GM06990 (cell line): ENCODE measurements around the gene CCDC9B.

Source experiments
- DNase-seq: peaks from one replicate; pipeline ENCODE4 v3.0.0-alpha.2; 2011; ENCODE audit not compliant: insufficient read length; ENCODE audit errors: extremely low read depth
- H3K27me3 ChIP-seq: replicated peaks from 2 replicates; pipeline ENCODE4 v1.6.0; 2011; ENCODE audit warnings: low read length; ENCODE audit not compliant: control insufficient read depth, insufficient read depth
- H3K36me3 ChIP-seq: 2 replicates; pipeline ENCODE4 v1.5.1; 2011; ENCODE audit warnings: low read length; ENCODE audit not compliant: control insufficient read depth, insufficient read depth
- H3K4me3 ChIP-seq: replicated peaks from 2 replicates; pipeline ENCODE4 v1.5.1; 2011; ENCODE audit warnings: low read depth, mild to moderate bottlenecking, control low read depth, low read length
- TF ChIP-seq, protein P1 (sequence below): IDR thresholded peaks from 2 replicates; pipeline ENCODE4 v1.5.1; 2011; ENCODE audit warnings: low read length, control low read depth, mild to moderate bottlenecking, inconsistent platforms; ENCODE audit not compliant: insufficient read depth, poor library complexity, severe bottlenecking

The CCDC9B gene

DNA sequence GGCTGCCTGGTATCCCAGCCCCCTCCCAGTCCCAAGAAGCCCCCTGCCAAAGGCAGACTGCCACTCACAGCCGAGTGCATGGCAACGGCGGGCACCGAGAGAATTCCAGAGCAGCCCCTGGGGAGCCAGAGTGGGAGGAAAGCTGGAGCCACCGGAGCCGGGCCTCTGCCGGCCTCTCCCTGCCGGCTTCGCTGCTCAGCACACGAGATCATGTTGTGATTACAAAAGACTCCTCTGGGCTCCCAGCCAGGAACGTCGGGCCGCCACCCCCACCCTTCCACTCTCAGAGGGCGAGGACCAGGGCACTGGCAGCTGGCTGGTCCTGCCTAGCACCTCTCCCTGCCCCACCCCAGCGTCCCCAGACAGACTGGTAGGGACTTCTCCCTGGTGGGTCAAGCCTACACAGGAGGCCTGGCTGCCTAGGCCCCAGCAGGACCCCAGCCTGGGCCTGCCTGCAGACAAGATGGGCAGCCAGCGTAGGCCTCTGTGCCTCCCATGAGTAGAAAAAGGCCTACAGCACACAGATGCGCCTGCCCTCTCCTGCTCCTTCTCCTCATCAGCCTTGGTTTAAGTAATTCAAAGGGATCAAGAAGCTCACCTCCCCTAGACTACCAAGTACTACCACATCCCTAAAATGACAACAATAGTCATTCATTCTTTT is at the start of gene CCDC9B:
Gene CCDC9B, minus strand, starts transcription at position 200 of the 661 bp plus-strand sequence. Its CDS starts 120 bp downstream, at position 80.
- DNase-seq: no peak
- no peak within 1 kb of the TSS for H3K4me3 ChIP-seq

DNA sequence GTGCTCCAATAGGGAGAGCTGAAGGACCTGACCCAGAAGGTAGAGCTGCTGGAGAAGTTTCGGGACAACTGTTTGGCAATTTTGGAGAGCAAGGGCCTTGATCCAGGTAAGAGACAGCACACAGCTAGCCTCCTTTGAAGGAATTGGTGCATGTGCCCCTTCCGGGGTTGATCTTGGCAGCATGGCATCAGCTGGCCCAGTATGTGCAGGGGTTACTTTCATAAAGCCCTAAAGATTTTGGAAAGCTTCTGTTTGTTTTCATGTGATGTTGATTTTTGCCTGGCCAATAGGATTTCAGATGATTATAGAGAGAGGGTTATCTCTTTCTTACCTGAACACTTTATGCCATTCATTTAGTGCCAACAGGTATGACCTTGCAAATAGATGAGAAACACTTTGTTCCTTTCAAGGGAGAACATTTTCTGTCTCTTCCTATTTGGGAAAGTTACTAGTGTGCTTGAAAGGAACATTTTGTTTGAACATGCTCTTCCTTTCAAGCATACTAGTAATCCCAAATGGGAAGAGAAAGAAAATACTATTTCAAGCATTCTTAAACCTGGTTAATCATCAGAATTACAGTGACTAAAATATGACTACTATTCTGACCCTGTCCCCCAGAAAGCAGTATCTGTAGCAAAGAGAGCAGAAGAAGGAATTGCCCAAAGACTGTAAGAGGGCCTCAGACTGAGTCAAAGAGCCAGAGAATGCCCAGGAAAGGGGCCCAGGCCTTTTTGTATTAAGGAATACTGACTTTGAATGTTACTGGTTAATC is 49.3 kb upstream of the CCDC9B start:
- H3K4me3 ChIP-seq: no peak overlapping the region
- peaks cover 16% of the 10 kb centered on the region for H3K36me3 ChIP-seq

More for the DNA sequence above, at the start of gene CCDC9B:
- TF ChIP-seq, protein P1, sequence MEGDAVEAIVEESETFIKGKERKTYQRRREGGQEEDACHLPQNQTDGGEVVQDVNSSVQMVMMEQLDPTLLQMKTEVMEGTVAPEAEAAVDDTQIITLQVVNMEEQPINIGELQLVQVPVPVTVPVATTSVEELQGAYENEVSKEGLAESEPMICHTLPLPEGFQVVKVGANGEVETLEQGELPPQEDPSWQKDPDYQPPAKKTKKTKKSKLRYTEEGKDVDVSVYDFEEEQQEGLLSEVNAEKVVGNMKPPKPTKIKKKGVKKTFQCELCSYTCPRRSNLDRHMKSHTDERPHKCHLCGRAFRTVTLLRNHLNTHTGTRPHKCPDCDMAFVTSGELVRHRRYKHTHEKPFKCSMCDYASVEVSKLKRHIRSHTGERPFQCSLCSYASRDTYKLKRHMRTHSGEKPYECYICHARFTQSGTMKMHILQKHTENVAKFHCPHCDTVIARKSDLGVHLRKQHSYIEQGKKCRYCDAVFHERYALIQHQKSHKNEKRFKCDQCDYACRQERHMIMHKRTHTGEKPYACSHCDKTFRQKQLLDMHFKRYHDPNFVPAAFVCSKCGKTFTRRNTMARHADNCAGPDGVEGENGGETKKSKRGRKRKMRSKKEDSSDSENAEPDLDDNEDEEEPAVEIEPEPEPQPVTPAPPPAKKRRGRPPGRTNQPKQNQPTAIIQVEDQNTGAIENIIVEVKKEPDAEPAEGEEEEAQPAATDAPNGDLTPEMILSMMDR: no peak
- Histone ChIP-seq H3K36me3 (no peaks in the 10 kb centered on the region), H3K27me3 (no peaks in the 10 kb centered on the region)

DNA sequence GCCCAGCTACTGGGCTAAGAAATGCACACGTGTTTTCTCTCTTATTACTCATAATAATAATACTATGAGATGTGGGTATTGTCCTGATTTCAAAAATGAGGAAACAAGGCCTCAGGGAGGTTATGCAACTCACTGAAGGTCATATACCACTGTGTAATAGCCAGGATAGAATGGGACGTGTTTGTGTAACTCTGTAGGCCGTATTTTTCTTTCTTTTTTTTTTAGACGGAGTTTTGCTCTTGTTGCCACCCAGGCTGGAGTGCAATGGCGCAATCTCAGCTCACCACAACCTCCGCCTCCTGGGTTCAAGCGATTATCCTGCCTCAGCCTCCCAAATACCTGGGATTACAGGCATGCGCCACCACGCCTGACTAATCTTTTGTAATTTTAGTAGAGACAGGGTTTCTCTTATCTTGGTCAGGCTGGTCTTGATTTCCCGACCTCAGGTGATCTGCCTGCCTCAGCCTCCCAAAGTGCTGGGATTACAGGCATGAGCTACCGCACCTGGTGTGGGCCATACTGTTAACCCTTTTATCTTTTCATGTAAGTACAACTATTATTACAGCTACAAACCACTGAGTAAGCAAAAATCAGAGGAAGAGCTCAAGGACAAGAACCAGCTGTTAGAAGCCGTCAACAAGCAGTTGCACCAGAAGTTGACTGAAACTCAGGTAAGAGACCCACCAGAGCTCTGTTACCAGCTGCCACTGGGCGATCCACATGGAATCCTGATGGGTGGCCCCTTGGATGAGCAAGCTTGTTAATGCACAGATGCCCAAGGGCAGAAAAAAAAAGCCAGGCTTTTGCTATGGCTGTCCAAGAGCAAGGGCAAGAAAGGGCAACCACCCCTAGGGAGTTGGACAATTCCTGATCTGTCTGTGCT is 48.4 kb upstream of the CCDC9B start:
- DNase-seq: no peak
- Histone ChIP-seq H3K36me3 (peaks cover 16% of the 10 kb centered on the region), H3K27me3 (no peaks in the 10 kb centered on the region), H3K4me3 (no peak overlapping the region)
- TF ChIP-seq, protein P1: no peak

More for the DNA sequence above, 49.3 kb upstream of the CCDC9B start:
- TF ChIP-seq, protein P1: no peak
- no peaks in the 10 kb centered on the region for H3K27me3 ChIP-seq
- DNase-seq: no peak

GRCh38 chr15:40386480-40386879 is 45.7 kb upstream of the CCDC9B start:
- H3K27me3 ChIP-seq: no peaks in the 10 kb centered on the region
- H3K36me3 ChIP-seq: peaks cover 16% of the 10 kb centered on the region
- H3K4me3 ChIP-seq: no peak overlapping the region
- no peak for DNase-seq
- TF ChIP-seq, protein P1: no peak

DNA sequence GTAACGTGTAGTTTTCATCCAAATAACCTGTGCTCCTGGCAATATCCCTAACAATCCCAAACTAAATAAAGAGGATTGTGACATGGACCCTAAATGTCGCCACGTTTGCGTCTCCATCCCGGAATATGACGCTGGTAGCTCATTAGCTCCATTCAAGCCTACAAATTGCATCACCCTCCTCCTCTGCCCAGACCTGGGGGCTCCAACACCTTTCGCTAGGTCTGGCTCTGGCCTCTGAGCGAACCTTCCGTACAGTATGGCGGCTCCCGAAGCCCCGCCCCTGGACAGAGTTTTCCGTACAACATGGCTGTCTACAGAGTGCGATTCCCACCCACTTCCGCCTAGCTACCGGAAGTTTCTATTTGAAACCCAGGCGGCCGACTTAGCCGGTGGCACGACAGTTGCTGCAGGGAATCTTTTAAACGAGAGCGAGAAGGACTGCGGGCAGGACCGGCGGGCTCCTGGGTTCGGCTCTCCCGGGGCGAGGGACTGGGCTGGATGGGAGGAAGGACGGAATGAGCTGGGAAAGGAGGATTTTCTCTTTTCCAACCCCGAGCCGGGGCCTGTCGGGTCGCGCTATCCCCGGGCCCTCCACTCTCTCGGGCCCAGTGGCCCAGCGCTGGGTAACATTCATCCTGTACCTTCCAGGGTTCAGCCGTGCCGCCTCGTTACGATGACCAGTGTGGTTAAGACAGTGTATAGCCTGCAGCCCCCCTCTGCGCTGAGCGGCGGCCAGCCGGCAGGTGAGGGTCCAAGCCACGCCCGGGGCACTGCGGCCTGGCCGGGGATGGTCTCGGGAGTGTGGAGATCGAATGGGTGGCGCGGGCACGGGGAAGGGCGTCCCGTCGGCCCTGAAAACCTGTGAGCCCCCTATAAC is 42.1 kb upstream of the CCDC9B start, which contains the start of gene KNSTRN:
Gene KNSTRN, plus strand, starts transcription at position 142 of the 877 bp plus-strand sequence. Its CDS starts 115 bp downstream, at position 257.
- peak; percentile 80 for DNase-seq
- Histone ChIP-seq H3K4me3 (peak within 1 kb of the TSS; percentile 79), H3K36me3 (peaks cover 11% of the 10 kb centered on the region), H3K27me3 (no peaks in the 10 kb centered on the region)
- TF ChIP-seq, protein P1: no peak
